ENCODE measurements around the gene ITGA4.

Gene ITGA4

GRCh38 chr2:181517685-181518301 is 60.6 kb downstream of the ITGA4 start:
- DNase-seq, result no peak

- no peak for DNase-seq
These were observed 63.1 kb downstream of the ITGA4 start for GRCh38 chr2:181520253-181520652.

GRCh38 chr2:181523756-181524155 is 66.6 kb downstream of the ITGA4 start:
- DNase-seq, result no peak

- DNase-seq, result no peak
These were observed 68.8 kb downstream of the ITGA4 start for GRCh38 chr2:181526014-181526413.

GRCh38 chr2:181527058-181527457 is 69.9 kb downstream of the ITGA4 start:
- DNase-seq, result no peak

- DNase-seq, result no peak
These were observed 71.3 kb downstream of the ITGA4 start for GRCh38 chr2:181528441-181528840.

GRCh38 chr2:181536730-181537129 is 79.5 kb downstream of the ITGA4 start:
- DNase-seq, result no peak

GRCh38 chr2:181540421-181540820 is 83.2 kb downstream of the ITGA4 start:
- no peak for DNase-seq

- DNase-seq, result no peak
These were observed 85.0 kb downstream of the ITGA4 start for GRCh38 chr2:181542170-181542569.

- no peak for DNase-seq
These were observed 88.9 kb downstream of the ITGA4 start for GRCh38 chr2:181546086-181546485.

- DNase-seq, result no peak
These were observed 95.6 kb downstream of the ITGA4 start for GRCh38 chr2:181552808-181553207.

GRCh38 chr2:181553244-181553643 is 96.1 kb downstream of the ITGA4 start:
- DNase-seq, result no peak

GRCh38 chr2:181554061-181554830 is 97.1 kb downstream of the ITGA4 start:
- DNase-seq, result peak; percentile 12

GRCh38 chr2:181558371-181558770 is 101.2 kb downstream of the ITGA4 start:
- no peak for DNase-seq

GRCh38 chr2:181563101-181563692 is 106.0 kb downstream of the ITGA4 start:
- no peak for DNase-seq

- no peak for DNase-seq
These were observed 109.3 kb downstream of the ITGA4 start for GRCh38 chr2:181566334-181567032.

- no peak for DNase-seq
These were observed 112.9 kb downstream of the ITGA4 start for GRCh38 chr2:181570059-181570458.

- DNase-seq, result no peak
These were observed 113.9 kb downstream of the ITGA4 start for GRCh38 chr2:181570833-181571661.

GRCh38 chr2:181573140-181573736 is 116.1 kb downstream of the ITGA4 start:
- DNase-seq, result peak; percentile 48

- DNase-seq, result peak; percentile 84
These were observed 117.1 kb downstream of the ITGA4 start for GRCh38 chr2:181574321-181574720.

- peak; percentile 48 for DNase-seq
These were observed 118.0 kb downstream of the ITGA4 start for GRCh38 chr2:181575024-181575649.

GRCh38 chr2:181575650-181576025 is 118.5 kb downstream of the ITGA4 start:
- DNase-seq, result no peak

All from NCI-H748 treated with DMSO at 0.1 percent for 48 hours (cell line).